Measurements from ENCODE around the gene OBSCN.

The OBSCN gene

GRCh38 chr1:228394571-228395394 lies 186.9 kb downstream of the OBSCN start:
- DNase-seq = no peak

GRCh38 chr1:228396770-228397662 lies 189.2 kb downstream of the OBSCN start:
- no peak for DNase-seq

GRCh38 chr1:228397966-228398365 lies 190.1 kb downstream of the OBSCN start:
- no peak for DNase-seq

- no peak for DNase-seq
Measured at GRCh38 chr1:228398741-228399461, 191.1 kb downstream of the OBSCN start.

- DNase-seq = no peak
Measured at GRCh38 chr1:228399531-228400236, 191.8 kb downstream of the OBSCN start.

- DNase-seq = no peak
Measured at GRCh38 chr1:228400237-228400651, 192.4 kb downstream of the OBSCN start.

GRCh38 chr1:228400692-228401454 lies 193.0 kb downstream of the OBSCN start:
- DNase-seq = no peak

GRCh38 chr1:228401782-228402640 lies 194.2 kb downstream of the OBSCN start:
- no peak for DNase-seq

GRCh38 chr1:228402641-228403025 lies 194.8 kb downstream of the OBSCN start:
- no peak for DNase-seq

GRCh38 chr1:228403231-228403631 lies 195.4 kb downstream of the OBSCN start:
- no peak for DNase-seq

- no peak for DNase-seq
Measured at GRCh38 chr1:228404107-228404720, 196.4 kb downstream of the OBSCN start.

GRCh38 chr1:228405200-228405978 lies 197.5 kb downstream of the OBSCN start:
- no peak for DNase-seq

- DNase-seq = no peak
Measured at GRCh38 chr1:228405979-228406228, 198.1 kb downstream of the OBSCN start.

GRCh38 chr1:228407106-228408040 lies 199.5 kb downstream of the OBSCN start:
- DNase-seq = no peak

GRCh38 chr1:228408041-228408868 lies 200.4 kb downstream of the OBSCN start:
- DNase-seq = no peak

GRCh38 chr1:228408869-228409805 lies 201.3 kb downstream of the OBSCN start:
- no peak for DNase-seq
